HG03460 (cell line): ENCODE data around the gene TJP1.
"Not testable (repeated sequence)": the region's sequence is repeated elsewhere in the genome, so short reads cannot be mapped to it uniquely, and the experiment has no call there.

Experiments
- ATAC-seq: cut with Tn5 transposase; IDR thresholded peaks from one replicate; pipeline ENCODE4 v1.9.1; 2021; ENCODE audit not compliant: unreplicated experiment

The TJP1 gene

DNA sequence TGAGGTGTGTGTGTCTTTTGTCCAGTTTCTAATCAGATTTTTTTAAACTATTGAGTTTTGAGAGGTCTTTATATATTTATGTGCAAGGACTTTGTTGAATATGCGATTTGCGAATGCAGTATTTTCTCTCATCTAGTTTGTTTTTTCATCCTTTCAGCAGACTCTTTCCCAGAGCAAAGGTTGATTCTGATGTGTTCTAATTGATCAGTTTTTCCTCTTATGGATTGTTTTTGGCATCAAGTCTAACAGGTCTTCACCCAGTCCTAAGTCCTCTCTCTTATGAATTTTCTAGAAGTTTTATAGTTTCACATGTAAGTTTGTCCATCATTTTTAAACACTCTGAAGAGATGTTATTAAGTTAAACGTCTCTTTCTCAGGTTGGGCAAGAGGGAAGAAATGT lies 17.8 kb upstream of the TJP1 start:
- ATAC-seq = no peak

DNA sequence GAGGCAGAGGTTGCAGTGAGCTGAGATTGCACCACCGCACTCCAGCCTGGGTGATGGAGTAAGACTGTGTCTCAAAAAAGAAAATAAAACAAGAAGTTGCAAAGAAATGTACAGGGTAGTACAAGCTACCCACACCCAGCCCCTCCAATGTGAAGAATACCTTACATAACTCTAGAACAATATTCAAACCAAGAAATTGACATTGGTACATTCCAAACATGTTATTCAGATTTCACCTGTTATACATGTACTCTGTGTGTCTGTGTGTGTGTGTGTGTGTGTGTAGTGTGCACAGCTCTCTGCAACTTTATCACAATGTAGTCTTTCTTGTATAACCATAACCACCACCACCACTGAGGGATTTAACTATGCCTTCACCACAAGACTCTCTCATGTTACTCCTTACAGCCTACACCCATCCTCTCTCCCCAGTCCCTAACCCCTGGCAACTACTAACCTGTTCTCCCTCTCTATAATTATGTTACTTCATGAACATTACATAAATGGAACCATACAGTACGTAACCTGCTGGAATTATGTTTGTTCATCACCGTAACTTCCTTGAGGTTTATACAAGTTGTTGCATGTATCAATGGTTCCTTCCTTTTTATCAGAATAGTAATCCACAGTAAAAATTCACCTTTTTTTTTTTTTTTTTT lies 16.2 kb upstream of the TJP1 start:
- no peak for ATAC-seq

DNA sequence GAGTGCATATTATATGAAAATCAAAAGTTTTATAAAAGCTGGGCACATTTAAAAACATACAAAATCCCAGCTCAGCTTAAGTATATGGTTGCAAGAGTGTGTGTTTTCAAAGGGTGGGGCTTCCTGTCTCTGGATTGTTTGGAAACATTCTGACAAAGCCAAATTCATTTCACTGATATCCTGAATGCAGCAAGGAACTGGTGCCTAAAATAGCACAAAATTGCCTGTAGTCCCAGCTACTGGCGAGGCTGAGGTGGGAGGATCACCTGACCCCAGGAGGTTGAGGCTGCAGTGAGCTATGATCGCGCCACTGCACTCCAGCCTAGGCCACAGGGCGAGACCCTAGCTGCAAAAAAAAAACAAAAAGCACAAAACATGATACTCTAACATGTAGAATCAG lies 13.0 kb upstream of the TJP1 start:
- ATAC-seq = no peak

DNA sequence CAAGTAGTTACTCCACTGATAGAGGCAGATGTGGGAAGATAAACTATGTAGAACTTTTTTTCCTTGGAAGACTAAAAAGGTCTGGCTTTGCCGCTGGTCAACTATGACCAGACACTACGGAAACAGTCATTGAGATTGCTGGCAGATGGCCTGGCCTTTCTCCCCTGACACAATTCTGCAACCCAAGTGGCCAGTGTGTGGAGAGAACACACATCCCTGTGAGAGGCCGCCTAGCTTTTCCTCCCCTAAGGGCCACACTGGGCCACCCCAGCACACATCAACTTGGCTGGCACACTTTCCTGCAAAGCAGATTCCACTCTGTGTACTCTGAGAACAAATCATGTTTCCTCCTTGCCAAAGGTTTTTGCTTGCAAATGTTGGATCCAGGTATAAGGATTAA lies 10.4 kb upstream of the TJP1 start:
- no peak for ATAC-seq

DNA sequence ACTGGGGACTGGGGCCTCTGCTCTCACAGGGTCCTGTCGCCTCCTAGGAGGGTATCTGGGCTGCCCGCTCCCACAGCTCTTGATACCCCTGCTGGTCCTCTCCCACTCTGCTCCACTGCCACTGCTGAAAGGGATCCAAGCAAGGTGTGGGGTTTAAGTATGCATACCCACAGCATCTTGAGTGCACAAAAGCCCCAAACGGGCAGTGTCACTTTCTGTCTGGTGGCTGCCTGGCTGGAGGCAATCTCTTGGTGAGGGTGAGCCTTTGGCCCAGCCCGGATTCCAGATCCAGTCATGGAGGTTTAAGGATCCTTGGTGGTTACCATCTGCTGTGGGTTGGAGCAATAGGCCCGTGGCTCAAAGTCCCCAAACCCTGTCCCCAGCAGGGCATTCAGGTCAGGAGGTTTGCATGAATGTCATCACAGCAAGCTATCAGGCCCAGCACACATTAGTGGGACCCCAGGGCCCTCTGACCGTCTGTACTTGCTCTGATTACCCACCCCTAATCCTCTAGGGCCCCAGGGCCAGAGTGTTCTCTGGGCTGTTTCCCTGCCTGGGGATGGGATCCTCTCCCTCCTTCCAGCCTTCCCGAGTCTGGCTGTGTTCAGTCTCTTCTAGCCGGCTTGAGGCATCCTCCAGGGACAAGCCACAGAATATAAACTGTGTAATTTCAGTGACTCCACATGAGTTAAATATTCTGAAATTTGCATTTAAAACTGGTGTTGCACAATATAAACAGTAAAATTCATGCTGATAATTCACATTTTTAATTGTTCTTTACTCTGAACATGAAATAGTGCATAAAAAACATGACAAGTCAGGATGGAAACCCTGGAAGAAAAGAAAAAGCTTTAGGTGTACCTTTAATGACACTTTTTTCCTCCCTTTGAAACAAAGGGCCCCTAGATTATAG lies 4.9 kb upstream of the TJP1 start:
- ATAC-seq = no peak

DNA sequence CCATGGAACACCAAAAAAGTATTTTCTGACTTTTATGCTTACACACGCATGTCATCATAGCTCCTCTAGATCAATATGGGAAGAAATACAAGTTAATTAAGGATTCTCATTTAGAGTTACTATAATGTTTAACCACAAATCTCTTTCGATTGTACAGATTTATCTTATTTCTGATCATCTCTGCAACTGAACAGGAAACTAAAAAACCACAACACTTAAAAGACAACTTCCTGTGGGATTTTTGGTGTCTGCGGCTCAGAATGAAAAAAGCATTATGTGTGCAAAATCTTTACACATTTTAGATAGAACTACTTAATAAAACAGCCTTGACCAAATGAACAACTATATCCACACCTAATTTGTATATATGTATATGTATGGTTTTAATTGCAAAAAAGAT lies 3.0 kb upstream of the TJP1 start:
- no peak for ATAC-seq

DNA sequence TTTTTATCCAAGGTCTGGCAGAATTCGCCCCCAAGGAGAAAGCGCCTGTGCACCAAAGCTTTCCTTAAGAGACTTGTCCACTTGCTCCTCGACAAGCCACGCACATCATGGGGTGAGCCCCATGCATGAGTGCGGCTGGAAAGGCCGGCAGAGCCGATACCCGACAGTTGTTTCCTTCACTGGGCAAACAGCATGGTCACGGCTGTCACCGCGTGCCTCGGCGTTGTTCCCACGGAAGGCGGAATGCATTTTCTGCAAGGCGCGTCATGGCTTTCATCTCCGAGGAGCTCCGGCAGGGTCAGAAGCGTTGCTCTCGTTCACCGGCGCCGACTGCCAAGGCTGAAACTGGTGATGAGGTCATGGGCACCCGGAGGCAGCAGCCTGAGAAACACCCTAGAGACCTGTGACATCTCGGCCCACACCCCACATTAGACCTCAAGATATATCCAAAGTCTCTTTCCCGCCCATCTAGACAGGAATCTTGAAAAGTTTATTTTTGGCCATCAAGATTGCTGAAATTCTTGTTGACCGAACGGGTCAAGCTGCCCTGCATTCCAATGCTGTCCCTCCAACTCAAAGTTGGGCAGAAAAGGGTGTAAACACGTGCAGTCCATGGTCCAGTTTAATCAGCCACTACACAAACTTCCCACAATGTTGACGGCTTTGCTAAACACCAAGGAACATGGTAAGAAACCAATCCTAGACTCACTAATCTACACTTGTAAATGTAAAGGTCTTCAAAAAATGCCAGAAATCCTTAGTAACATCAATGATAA lies 604 bp upstream of the TJP1 start:
- no peak for ATAC-seq

DNA sequence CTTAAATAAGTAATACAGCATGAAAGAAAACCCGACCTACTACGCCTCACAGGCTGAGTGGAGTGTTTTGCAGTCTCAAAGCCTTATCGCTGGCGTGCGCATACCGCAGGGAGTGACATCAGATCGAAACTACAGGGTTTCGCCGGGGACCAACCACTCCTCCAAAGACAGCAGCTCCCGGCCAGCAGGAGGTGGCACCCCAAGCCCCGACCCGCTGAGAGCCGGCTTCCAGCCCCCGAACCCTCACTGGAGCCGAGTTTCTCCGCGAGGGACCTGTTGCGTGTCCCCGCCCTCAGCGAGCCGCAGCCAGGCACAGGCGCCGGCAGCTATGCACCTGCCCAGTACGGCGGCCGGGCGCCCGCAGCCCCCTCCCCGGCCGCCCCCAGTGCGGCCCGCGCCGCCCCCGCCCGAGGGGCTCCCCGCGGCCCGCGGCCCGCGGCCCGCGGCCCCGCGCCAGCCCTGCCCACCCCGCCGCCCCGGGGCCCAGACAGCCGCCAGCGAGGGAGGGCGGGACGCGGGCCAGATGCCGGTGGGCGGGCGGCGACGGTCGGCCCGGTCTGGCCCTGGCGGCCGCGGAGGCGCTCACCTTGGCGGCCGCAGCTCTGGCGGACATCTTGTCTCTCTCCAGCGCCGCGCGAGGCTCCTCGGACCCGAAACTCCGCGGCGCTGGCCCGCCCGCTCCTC lies 710 bp downstream of the TJP1 start:
- peak; percentile 66 for ATAC-seq

DNA sequence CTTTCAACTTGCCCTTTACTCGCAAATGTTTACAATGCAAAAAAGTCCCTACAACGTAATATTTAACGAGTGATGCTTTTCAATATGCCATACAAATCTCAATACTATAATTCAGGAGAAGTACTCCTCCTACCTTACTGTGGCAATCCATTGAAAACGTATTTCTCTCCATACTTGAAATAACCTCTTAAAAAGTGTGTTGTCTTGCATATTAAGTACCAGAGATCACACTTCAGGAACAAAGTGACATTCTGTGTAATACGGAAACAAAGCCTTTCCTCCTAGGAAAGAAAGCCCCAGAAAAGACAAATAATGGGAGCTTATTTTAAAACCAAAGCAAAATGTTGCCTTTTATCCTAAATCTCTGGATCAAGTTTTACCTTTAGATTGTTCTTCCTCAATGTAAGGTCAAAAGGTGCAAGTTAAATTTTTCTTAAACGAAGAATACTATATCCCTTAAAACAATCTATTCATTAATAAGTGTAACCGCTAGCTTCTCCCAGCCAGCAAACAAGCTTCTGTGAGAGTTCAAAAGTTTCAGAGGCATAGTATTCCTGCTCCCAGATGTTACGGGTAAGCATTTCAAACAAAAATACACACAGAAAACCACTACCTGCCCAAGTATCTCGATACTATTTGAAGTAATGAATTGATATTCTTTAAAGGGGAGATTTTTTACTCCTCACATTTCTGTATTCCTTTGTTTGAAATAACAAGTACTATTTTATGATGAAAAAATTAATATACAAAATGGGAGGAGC lies 1.7 kb downstream of the TJP1 start:
- ATAC-seq = no peak

DNA sequence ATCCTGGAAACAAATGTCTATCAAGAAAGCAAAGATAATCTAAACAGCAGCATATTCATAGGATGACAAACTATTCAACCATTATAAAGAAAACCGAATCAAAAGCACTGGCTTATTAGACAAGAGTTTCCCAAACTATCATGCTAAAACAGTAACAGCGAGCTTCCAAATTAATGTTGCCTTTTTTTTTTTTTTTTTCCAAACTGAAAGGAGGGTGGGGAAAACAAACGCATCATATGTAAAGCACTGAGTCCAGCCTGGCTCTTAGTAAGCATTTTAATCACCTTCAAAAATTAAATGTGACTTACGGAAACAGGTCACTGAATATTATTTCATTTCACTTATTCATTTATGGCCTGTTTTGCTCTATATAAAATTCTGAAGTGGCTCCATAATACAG lies 2.3 kb downstream of the TJP1 start:
- no peak for ATAC-seq

DNA sequence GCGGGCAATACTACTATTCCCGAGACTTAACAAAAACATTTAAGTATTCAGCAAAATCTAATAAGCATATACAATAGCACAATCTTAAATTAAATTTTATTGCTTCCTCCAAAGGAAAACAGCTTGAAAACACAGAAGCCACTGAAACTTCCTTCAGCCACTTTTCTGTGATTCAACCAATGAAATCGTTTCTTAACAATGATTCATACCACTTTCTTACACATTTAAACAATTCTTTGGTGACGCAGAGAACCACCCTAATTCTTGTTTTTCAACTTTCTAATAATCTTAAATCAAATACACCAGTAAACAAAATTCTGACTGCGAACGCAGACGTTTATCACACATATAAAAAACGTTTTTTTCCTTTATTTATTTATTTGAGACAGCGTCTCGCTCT lies 4.1 kb downstream of the TJP1 start:
- ATAC-seq = no peak

DNA sequence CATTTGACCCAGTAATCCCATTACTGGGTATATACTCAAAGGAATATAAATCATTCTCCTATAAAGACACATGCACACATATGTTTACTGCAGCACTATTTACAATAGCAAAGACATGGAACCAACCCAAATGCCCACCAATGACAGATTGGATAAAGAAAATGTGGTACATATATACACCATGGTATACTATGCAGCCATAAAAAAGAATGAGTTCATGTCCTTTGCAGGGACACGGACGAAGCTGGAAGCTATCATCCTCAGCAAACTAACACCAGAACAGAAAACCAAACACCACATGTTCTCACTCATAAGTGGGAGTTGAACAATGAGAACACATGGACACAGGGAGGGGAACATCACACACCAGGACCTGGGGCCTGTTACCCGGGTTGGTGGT lies 4.8 kb downstream of the TJP1 start:
- not testable (repeated sequence) for ATAC-seq

DNA sequence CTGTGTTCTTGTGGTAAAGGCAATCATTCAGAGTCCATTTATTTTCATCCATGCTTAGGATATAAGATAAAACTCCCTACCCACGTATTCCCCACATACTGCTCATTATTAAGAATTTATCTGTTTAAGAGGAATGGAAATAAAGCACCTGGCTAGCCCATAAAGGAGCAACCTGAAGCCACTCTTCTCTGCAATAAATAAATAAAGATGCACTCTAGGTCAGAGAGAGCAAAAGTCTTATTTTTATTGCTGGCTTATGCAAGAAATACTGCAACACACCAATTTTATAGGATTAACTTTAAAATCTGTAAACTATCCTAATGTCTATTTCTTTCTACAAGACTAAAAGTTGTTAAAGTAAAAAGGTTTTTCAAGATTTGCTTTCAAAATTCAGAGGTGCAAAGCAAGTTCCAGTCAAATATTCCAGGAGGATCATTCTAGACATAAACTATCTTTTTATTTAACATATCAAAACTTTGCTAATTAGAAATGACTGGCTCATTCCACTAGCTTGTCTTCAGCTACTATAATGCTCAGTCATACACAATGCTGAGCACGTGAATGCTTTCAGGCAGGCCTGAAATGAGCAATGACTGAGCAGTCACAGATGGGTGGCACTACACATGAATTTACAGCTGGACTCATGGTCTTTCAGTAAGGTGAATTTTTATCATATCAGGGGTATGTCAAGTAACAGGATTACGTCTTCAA lies 7.1 kb downstream of the TJP1 start:
- ATAC-seq = no peak

DNA sequence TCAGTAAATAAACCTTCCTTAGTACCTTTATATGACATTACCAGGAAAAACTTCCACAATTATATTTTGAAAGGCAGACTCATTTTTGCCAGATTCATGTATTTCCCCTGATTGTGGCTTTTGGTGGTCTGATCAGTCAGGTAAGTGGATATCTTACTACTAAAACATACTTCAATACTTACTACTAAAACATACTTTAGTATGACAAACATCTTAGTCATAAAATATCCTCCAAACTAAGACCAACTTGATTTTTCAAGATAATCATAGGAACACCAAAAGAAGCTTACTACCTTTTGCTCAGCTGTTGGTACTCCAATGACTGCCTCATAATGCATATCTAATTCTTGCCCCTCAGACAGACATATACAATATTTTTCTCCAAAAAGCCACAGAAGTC lies 9.3 kb downstream of the TJP1 start:
- ATAC-seq = no peak

DNA sequence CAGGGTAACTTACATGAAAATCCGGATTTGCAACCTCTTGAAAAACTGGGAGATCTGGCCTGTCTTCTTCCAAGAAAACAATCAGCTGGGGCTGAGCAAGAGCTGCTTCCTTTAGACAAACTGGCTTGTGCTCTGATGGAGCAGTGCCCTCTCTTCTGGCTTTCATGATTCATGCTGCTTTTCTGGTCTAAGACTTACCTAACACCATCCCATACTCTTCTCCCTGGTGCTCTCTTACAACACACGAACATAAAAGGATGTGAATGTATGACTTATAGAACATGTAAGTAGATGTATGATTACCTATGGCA lies 9.9 kb downstream of the TJP1 start:
- ATAC-seq = no peak

DNA sequence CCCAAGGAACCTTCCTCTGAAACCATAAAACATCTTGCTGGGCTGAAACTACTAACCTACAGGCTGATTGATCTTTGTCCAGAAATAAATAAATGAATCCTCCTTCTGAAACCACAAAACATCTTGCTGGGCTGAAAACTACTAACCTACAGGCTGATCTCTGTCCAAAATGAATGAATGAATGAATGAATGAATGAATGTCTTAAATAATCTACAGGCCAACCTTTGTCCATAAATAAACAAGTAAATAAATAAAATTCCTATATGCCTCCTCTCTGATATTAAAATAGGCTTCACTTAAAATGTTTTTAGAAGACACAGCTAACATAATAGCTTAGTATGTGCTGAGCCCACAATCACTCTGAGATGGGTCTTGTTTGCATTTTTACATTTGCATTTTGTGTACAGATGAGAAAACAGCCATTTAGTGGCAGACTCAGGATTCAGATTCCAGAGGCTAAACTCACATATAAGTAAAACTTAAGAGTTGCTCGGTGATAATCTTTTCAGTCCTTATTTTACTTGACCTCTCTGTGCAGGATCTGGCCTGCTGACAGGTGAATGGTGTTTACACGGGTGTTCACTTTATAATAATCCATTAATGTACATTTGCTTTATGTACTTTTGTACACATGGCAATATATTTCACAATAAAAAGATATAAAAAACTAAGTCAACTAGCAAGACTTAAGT lies 10.4 kb downstream of the TJP1 start:
- no peak for ATAC-seq

DNA sequence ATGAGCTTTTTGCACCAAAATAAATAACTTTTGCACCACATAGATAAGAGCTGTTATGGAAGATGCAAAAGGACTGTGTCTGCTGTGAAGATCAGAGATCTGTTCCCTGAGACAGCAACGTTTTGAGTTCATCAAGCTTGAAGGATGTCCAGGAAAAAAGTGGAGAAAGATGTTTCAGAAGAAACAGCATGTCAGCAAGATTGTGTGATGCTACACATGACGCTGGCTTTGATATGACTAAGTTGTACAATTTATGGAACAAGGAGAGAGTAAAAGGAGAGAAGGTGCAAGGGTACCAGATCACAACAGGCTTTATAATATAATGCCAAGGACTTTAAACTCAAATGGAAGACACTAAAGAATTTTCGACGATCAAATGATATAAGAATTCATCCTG lies 16.6 kb downstream of the TJP1 start:
- ATAC-seq = no peak

DNA sequence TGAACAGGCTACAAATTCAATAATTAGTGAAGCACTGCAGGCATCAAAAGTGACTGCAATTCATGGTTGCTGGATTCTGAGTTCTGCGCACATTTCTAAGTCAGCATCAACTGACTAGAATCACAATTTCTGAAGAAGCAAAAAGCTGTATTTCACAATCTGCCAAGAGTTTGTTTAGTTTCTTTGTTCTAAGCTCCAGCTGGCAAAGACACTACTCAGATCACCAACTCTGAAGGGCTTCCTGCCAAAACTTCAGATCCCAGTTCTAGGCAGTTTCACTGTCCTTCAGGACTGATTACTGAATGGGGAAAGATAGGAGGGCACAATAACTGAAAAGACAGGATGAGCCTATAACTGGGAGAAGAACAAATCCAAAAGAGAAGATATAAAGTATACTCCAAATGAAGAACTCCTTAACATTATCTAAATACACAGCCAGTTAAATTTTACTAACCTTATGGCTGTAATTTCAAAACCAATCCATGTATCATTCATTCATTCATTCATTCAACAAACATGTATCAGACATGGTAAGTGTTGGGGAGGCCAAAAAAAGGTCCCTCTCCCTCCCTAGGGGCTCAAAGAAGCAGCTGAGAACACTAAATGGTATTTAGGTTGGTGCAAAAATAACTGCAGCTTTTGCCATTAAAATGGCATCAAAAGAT lies 17.1 kb downstream of the TJP1 start:
- ATAC-seq = no peak

DNA sequence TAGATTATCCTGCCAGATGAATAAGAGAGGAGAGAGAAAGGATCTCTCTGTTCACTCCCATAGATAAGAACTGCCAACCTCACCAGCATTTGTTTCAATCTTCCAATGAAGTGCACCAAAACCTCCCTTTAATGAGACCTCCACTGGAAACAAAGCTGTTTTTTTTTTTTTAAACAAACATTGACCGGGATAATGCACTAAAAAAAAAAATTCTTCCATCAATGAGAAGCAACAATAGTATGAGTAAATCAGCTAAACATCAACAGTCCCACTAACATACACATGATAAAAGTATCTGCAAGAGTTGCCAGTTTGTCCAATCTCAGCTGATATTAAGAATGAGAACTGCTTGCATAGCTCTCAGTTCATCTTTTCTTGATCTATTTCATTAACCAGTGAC lies 19.9 kb downstream of the TJP1 start:
- ATAC-seq = no peak
